Stimulated activated CD8-positive, alpha-beta memory T cell treated with anti-CD3 and anti-CD28 coated beads, Interleukin-2, amount 100 ng/mL, for 1 hour (primary cell): Measurements from ENCODE around the gene REX1BD.
A peak's percentile ranks its signal among the peaks of the same experiment; 100 is the strongest.
"Not testable (repeated sequence)": the region's sequence is repeated elsewhere in the genome, so short reads cannot be mapped to it uniquely, and the experiment has no call there.

Source experiments
- DNase-seq, 2 donors: peaks; one replicate each; pipeline ENCODE4 v3.0.0-alpha.2; 2020; ENCODE audit warnings: low read depth in 2 of 2

Gene REX1BD

DNA sequence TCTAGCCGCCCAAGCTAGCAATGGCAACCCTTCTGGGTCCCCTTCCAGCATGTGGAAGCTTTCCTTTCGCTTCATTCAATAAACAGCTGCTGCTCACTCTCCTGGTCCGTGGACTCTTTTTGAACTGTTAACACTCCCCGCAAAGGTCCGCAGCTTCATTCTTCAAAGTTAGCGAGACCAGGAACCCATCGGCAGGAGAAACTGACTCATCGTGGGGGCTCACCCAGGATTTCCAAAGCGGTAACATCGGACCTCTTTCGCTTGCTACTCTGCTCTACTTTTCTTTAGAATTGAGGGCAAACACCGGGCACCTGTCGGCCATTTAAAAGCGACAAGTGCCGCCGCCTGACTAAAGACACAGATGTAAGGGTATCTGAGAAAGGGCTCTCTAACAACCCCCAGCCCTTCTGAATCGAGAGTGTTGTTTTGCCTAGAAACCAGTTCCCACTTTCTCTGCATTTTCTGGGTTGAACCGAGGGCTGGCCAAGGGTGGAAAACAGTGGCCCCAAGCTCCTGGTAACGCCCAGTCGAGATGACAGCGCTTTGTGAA lies 11.2 kb upstream of the REX1BD start:
- DNase-seq = no peak

DNA sequence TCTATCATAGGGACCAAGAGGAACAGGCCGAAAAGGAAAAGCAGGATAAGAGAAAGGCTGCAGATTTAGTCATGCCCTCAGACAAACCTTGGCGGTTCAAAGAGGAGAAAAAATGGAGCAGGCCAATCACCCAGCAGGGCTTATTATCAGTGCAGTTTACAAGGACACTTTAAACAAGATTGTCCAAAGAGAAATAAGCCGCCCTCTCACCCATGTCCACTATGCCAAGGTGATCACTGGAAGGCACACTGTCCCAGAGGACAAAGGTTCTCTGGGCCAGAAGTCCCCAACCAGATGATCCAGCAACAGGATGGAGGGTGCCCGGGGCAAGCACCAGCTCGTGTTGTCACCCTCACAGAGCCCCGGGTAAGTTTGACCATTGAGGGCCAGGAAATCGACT lies 8.3 kb upstream of the REX1BD start:
- DNase-seq = no peak

DNA sequence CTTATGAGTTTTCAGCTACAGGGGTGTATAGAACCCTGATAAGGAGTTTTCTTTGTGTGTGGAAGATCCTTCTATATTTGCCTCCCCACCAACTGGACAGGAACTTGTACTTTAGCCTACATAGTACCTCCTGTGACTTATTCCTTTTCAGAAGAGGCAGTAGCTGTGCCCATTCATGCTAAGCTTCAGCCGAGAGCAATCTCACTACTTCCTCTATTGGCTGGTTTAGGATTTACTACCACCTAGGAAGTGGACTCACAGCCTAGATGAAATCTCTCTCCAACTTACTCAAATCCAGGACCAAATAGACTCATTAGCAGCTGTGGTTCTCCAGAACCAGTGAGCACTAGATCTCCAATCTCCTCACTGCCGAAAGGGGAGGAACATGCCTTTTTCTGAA lies 2.3 kb upstream of the REX1BD start:
- DNase-seq = no peak

GRCh38 chr19:18587561-18587960 lies 1.0 kb upstream of the REX1BD start:
- DNase-seq = no peak

DNA sequence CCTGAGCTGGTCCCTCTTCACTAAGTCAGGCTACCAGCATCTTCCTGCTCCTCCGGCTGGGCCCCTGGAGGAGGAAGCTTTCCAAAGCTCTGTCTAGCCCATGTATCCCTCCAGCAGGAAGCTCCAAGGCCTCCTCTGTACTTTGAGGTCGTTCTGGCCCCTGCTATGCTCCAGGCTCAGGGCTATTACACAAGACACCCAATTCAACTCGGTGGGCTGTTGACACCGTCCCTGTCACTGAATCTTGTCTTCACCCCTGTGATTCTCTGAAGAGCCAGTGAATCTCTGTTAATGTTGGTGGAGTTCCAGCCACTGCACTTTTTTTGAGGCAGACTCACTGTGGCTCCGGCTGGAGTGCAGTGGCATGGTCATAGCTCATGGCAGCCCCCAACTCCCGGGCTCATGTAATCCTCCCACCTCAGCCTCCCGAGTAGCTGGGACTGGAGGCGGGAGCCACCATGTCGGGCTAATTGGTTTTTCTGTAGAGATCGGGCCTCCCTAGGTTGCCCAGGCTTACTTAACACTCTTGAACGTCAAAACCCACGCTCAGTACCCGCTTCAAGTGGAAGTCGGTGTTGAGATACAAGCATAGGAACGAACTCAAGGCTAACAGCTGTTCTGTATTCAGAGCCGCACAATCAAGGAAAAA lies 512 bp upstream of the REX1BD start:
- no peak for DNase-seq

- DNase-seq = peak; percentile 34 to 43
Measured at GRCh38 chr19:18589380-18590272, 1.0 kb downstream of the REX1BD start.

DNA sequence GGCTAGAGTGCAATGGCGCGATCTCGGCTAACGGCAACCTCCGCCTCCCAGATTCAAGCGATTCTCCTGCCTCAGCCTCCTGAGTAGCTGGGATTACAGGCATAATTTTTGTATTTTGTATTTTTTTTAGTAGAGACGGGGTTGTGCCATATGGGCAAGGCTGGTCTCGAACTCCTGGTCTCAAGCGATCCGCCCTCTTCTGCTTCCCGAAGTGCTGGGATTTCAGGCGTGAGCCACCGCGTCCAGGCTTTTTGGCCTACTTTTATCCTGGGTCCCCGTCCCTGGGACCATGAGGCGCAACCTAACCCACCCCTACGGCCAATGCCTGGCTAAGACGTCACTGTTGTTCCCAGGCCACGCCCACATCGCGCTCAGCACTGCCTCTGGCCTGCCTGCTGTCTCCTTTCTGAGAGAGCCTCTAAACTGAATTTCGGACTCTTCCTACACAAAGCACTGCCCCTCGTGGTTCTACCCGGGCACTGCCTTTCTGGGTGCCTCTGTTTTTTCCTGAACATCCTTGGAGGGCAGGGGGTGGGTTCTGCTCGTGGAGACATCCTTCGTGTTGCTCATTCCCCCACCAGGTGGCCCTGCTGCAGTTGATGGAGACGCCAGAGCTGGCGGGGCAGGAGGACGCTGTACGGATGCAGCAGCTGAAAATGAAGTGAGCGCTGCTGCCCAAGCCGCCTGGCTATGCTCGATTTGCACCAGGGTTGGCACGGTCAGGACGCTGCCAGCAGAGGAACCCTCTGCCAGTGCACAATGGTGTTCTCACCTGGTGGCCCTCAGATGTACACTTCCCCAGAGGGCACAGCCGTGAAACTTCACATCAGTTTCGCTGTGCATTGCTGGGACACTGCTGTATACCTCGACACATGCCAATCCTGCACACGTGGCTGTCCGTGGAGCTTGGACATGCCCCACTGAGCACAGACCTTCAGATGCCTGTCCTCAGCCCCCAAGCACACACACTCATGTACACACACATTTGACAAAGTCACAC lies 2.0 kb downstream of the REX1BD start:
- no peak for DNase-seq

DNA sequence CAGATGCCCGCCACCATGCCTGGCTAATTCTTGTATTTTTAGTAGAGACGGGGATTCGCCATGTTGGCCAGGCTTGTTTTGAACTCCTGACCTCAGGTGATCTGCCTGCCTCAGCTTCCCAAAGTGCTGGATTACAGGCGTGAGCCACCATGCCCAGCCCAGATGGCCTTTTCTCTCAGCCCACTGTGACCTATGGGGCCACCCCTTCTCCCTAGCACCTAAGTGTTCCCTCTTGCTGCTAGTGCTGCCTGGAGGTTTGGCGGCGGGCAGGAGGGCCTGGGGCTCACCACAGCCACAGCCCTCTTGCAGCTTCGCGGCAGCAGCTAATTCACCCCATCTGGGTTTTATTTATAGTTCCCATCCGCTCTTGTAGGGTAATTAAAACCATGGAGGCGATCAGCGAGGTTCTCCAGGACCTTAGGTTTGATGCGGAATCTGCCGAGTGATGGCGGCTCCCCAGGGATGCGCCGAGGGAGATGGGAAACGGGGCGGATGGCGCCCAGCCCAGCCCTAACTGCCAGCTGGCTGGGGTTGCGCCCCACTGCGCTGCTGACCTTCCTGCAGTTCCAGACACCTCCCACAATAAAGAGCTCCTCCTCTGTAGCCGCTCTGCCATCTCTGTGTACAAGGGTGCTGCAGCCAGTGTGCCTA lies 3.3 kb downstream of the REX1BD start:
- no peak for DNase-seq

GRCh38 chr19:18592732-18593131 lies 4.1 kb downstream of the REX1BD start:
- DNase-seq = not testable (repeated sequence)

- no peak for DNase-seq
Measured at GRCh38 chr19:18593367-18594095, 4.9 kb downstream of the REX1BD start.

DNA sequence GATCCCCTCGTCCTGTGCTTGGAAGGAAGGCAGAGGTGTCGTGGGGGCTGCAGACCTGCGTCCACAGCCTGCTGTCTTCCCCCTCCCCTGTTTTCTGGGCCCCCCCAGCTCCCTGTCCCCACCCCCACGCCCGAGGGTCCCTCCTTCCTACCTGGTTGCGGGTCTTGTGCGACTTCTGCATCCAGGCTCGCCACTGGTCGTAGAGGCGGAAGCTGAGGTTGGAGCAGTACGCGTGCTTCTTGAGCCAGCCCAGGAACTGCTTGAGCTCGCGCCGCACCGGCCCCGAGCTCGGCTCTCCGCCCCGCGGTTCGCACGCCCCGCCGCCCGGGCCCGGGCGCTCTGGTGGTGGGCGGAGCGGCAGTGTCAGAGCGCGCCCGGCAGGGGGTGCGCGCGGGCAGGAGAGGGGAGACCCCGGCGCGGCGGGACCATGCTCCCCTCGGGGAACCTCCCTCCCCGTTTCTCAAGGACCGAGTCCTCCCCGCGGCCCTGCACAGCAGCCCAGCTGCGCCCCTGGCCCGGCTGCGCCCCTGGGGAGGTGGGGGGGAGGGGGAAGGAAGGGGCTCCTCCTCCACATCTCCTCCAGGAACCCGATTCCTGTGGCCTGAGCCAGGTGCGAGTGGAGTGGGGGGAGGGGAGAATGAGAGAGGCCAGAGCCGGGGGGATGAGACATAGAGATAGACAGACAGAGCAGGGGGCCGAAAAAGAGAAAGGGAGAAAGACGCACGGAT lies 5.7 kb downstream of the REX1BD start:
- peak; percentile 50 to 55 for DNase-seq

GRCh38 chr19:18594824-18595373 lies 6.3 kb downstream of the REX1BD start:
- no peak for DNase-seq

- no peak for DNase-seq
Measured at GRCh38 chr19:18595475-18595874, 6.9 kb downstream of the REX1BD start.

DNA sequence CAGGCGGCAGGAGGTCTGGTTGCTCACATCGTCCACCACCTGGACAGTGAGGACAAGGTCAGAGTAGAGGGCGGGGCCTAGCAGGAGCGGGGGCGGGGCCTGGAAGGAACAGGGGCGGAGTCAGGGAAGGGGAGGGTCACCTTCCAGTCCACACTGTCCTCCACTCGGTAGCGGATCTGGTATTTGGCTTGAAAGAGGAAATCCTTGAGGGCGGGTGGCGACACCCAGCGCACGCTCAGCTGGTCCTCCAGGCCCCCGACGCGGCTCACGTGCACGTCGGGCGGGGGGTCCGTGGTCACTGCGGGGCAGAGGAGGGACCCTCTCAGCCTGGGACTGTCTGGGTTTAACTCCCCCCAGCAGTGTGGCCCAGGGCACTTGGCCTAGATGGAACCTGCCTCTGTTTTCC lies 8.2 kb downstream of the REX1BD start:
- no peak for DNase-seq

GRCh38 chr19:18597809-18598660 lies 9.4 kb downstream of the REX1BD start:
- no peak for DNase-seq

- no peak for DNase-seq
Measured at GRCh38 chr19:18599485-18599884, 10.9 kb downstream of the REX1BD start.

GRCh38 chr19:18600692-18601397 lies 12.2 kb downstream of the REX1BD start:
- DNase-seq = not testable (repeated sequence)

- DNase-seq = no peak
Measured at GRCh38 chr19:18601875-18602274, 13.3 kb downstream of the REX1BD start.
